ENCODE measurements around the gene B3GNT5.

The B3GNT5 gene

GRCh38 chr3:183212565-183212964 is 40.5 kb upstream of the B3GNT5 start:
- Histone ChIP-seq H3K36me3 (ENCODE audit: insufficient read depth, low read length) (no peaks in the 10 kb centered on the region), H3K4me3 (no peak overlapping the region), H3K9me3 (ENCODE audit: low read depth, low read length) (no peaks in the 10 kb centered on the region), H3K9ac (ENCODE audit: insufficient read length) (no peak overlapping the region), H3K27ac (no peak overlapping the region)
- no peak for DNase-seq (ENCODE audit: low read depth, low spot score)
- TF ChIP-seq POLR2AphosphoS5 (IDR thresholded peaks at IDR 0.05; ENCODE audit: borderline replicate concordance, low read depth, low read length) (no peak), FOXP2 (optimal IDR thresholded peaks at IDR 0.05; ENCODE audit: control extremely low read depth, extremely low read length, insufficient read depth) (no peak), EZH2 (IDR thresholded peaks at IDR 0.05) (no peak)

- Histone ChIP-seq H3K9ac (ENCODE audit: insufficient read length) (no peak overlapping the region), H3K27ac (no peak overlapping the region), H3K36me3 (ENCODE audit: insufficient read depth, low read length) (no peaks in the 10 kb centered on the region), H3K9me3 (ENCODE audit: low read depth, low read length) (no peaks in the 10 kb centered on the region), H3K4me3 (no peak overlapping the region)
- DNase-seq (ENCODE audit: low read depth, low spot score) = no peak
- no peak for TF ChIP-seq POLR2AphosphoS5 (IDR thresholded peaks at IDR 0.05; ENCODE audit: borderline replicate concordance, low read depth, low read length)
- no peak for TF ChIP-seq EZH2 (IDR thresholded peaks at IDR 0.05)
- no peak for TF ChIP-seq FOXP2 (optimal IDR thresholded peaks at IDR 0.05; ENCODE audit: control extremely low read depth, extremely low read length, insufficient read depth)
These were observed 39.4 kb upstream of the B3GNT5 start for GRCh38 chr3:183213415-183214276.

GRCh38 chr3:183214277-183214612 is 38.8 kb upstream of the B3GNT5 start:
- no peak for DNase-seq (ENCODE audit: low read depth, low spot score)

GRCh38 chr3:183215591-183216202 is 37.4 kb upstream of the B3GNT5 start:
- no peak overlapping the region for H3K27ac ChIP-seq
- H3K36me3 ChIP-seq (ENCODE audit: insufficient read depth, low read length) = no peaks in the 10 kb centered on the region
- no peak for TF ChIP-seq POLR2AphosphoS5 (IDR thresholded peaks at IDR 0.05; ENCODE audit: borderline replicate concordance, low read depth, low read length)
- TF ChIP-seq FOXP2 (optimal IDR thresholded peaks at IDR 0.05; ENCODE audit: control extremely low read depth, extremely low read length, insufficient read depth) = no peak
- no peak for TF ChIP-seq EZH2 (IDR thresholded peaks at IDR 0.05)
- H3K4me3 ChIP-seq = no peak overlapping the region
- no peaks in the 10 kb centered on the region for H3K9me3 ChIP-seq (ENCODE audit: low read depth, low read length)
- no peak overlapping the region for H3K9ac ChIP-seq (ENCODE audit: insufficient read length)
- no peak for DNase-seq (ENCODE audit: low read depth, low spot score)

More at GRCh38 chr3:183214277-183214612, 38.8 kb upstream of the B3GNT5 start:
- no peaks in the 10 kb centered on the region for H3K9me3 ChIP-seq (ENCODE audit: low read depth, low read length)
- H3K27ac ChIP-seq = no peak overlapping the region
- no peak overlapping the region for H3K9ac ChIP-seq (ENCODE audit: insufficient read length)
- TF ChIP-seq FOXP2 (optimal IDR thresholded peaks at IDR 0.05; ENCODE audit: control extremely low read depth, extremely low read length, insufficient read depth) (no peak), EZH2 (IDR thresholded peaks at IDR 0.05) (no peak), POLR2AphosphoS5 (IDR thresholded peaks at IDR 0.05; ENCODE audit: borderline replicate concordance, low read depth, low read length) (no peak)
- H3K4me3 ChIP-seq = no peak overlapping the region
- no peaks in the 10 kb centered on the region for H3K36me3 ChIP-seq (ENCODE audit: insufficient read depth, low read length)

- H3K9me3 ChIP-seq (ENCODE audit: low read depth, low read length) = no peaks in the 10 kb centered on the region
- no peaks in the 10 kb centered on the region for H3K36me3 ChIP-seq (ENCODE audit: insufficient read depth, low read length)
- TF ChIP-seq FOXP2 (optimal IDR thresholded peaks at IDR 0.05; ENCODE audit: control extremely low read depth, extremely low read length, insufficient read depth) (no peak), POLR2AphosphoS5 (IDR thresholded peaks at IDR 0.05; ENCODE audit: borderline replicate concordance, low read depth, low read length) (no peak), EZH2 (IDR thresholded peaks at IDR 0.05) (no peak)
- no peak for DNase-seq (ENCODE audit: low read depth, low spot score)
- H3K9ac ChIP-seq (ENCODE audit: insufficient read length) = no peak overlapping the region
- H3K4me3 ChIP-seq = no peak overlapping the region
- no peak overlapping the region for H3K27ac ChIP-seq
These were observed 35.3 kb upstream of the B3GNT5 start for GRCh38 chr3:183217548-183218332.

GRCh38 chr3:183218826-183219225 is 34.2 kb upstream of the B3GNT5 start:
- no peaks in the 10 kb centered on the region for H3K36me3 ChIP-seq (ENCODE audit: insufficient read depth, low read length)
- no peaks in the 10 kb centered on the region for H3K9me3 ChIP-seq (ENCODE audit: low read depth, low read length)
- H3K9ac ChIP-seq (ENCODE audit: insufficient read length) = no peak overlapping the region
- no peak overlapping the region for H3K27ac ChIP-seq
- TF ChIP-seq FOXP2 (optimal IDR thresholded peaks at IDR 0.05; ENCODE audit: control extremely low read depth, extremely low read length, insufficient read depth) = no peak
- no peak for TF ChIP-seq EZH2 (IDR thresholded peaks at IDR 0.05)
- no peak for TF ChIP-seq POLR2AphosphoS5 (IDR thresholded peaks at IDR 0.05; ENCODE audit: borderline replicate concordance, low read depth, low read length)
- DNase-seq (ENCODE audit: low read depth, low spot score) = no peak
- no peak overlapping the region for H3K4me3 ChIP-seq

- no peak for DNase-seq (ENCODE audit: low read depth, low spot score)
- no peak for TF ChIP-seq POLR2AphosphoS5 (IDR thresholded peaks at IDR 0.05; ENCODE audit: borderline replicate concordance, low read depth, low read length)
- TF ChIP-seq EZH2 (IDR thresholded peaks at IDR 0.05) = no peak
- no peak for TF ChIP-seq FOXP2 (optimal IDR thresholded peaks at IDR 0.05; ENCODE audit: control extremely low read depth, extremely low read length, insufficient read depth)
- Histone ChIP-seq H3K4me3 (no peak overlapping the region), H3K9me3 (ENCODE audit: low read depth, low read length) (no peaks in the 10 kb centered on the region), H3K27ac (no peak overlapping the region), H3K9ac (ENCODE audit: insufficient read length) (no peak overlapping the region), H3K36me3 (ENCODE audit: insufficient read depth, low read length) (no peaks in the 10 kb centered on the region)
These were observed 32.2 kb upstream of the B3GNT5 start for GRCh38 chr3:183220828-183221227.

- Histone ChIP-seq H3K9me3 (ENCODE audit: low read depth, low read length) (no peaks in the 10 kb centered on the region), H3K4me3 (no peak overlapping the region)
These were observed 30.3 kb upstream of the B3GNT5 start for GRCh38 chr3:183222631-183223235.

More at GRCh38 chr3:183222631-183223235, 30.3 kb upstream of the B3GNT5 start:
- Histone ChIP-seq H3K36me3 (ENCODE audit: insufficient read depth, low read length) (no peaks in the 10 kb centered on the region), H3K9ac (ENCODE audit: insufficient read length) (no peak overlapping the region), H3K27ac (no peak overlapping the region)
- DNase-seq (ENCODE audit: low read depth, low spot score) = no peak
- TF ChIP-seq EZH2 (IDR thresholded peaks at IDR 0.05) (no peak), POLR2AphosphoS5 (IDR thresholded peaks at IDR 0.05; ENCODE audit: borderline replicate concordance, low read depth, low read length) (no peak), FOXP2 (optimal IDR thresholded peaks at IDR 0.05; ENCODE audit: control extremely low read depth, extremely low read length, insufficient read depth) (no peak)

All from SK-N-MC (cell line).